Tibial artery (tissue), 4 donors: Measurements from ENCODE around the gene MED22.

ENCODE experiments used
- DNase-seq, 2 donors: peaks; one replicate each; pipeline ENCODE4 v3.0.0-alpha.2; 2019
- H3K27ac ChIP-seq, 2 donors: fragments of 200-600 bp; sonication (generic) in 1 of 2; 1 replicate in 1 of 2; 2 replicates in 1 of 2; pipeline ENCODE4 v1.5.1; 2018 to 2019; ENCODE audit warnings: mild to moderate bottlenecking in 1 of 2
- H3K27me3 ChIP-seq, 2 donors: fragments of 200-600 bp; sonication (generic) in 1 of 2; one replicate each; pipeline versions ENCODE4 v1.5.1 to v1.6.0; 2016 to 2019
- H3K36me3 ChIP-seq, 3 donors: fragments of 200-600 bp; sonication (generic) in 2 of 3; one replicate each; pipeline ENCODE4 v1.5.1; 2016 to 2019; ENCODE audit warnings: mild to moderate bottlenecking in 2 of 3
- H3K4me1 ChIP-seq, 4 donors: fragments of 200-600 bp; sonication (generic) in 2 of 4; 1 replicate in 3 of 4; 2 replicates in 1 of 4; pipeline ENCODE4 v1.5.1; 2016 to 2019
- H3K4me3 ChIP-seq, 2 donors: fragments of 200-600 bp; sonication (generic) in 1 of 2; 1 replicate in 1 of 2; 2 replicates in 1 of 2; pipeline ENCODE4 v1.5.1; 2018 to 2019; ENCODE audit warnings: mild to moderate bottlenecking in 2 of 2
- H3K9me3 ChIP-seq, 3 donors: fragments of 200-600 bp; sonication (generic) in 1 of 3; one replicate each; pipeline ENCODE4 v1.5.1; 2016 to 2019
- intact Hi-C: fragments of 100-400 bp; cut with DNase I; formaldehyde crosslinking; loops from one replicate; pipeline ENCODE4 v1.15.0; 2023; ENCODE audit warnings: low total_unique reads
- TF ChIP-seq, protein P1 (sequence below), 2 experiments: fragments of 200-600 bp in 1 of 2; fragments of 450-650 bp in 1 of 2; IDR thresholded peaks; one replicate each; pipeline ENCODE4 v1.5.1; 2017 to 2019; ENCODE audit warnings: antibody characterized with exemption in 2 of 2, mild to moderate bottlenecking in 1 of 2, moderate library complexity in 1 of 2

The MED22 gene

DNA sequence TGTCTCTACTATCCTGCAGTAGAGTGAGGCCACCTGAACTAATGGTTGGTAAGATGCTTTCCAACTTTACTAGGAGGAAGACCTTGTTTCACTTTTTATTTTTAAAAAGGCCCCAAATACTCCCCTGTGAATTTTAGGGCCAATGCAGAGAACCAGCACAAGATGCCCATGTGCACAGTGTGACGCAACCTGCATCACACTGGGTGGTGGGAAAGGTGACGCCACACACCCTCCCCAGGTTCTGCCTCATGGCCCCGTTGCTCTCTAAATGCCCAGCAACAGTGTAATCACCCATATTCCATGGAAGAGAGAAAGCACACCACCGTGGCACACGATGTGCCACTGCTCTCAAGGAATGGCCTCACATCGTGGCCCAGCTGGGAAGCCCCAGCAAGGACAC is 21.5 kb upstream of the MED22 start:
- Histone ChIP-seq H3K4me3 (no peak overlapping the region), H3K36me3 (peaks cover 24 to 49% (median 45%) of the 10 kb centered on the region in 3 donors), H3K27me3 (no peaks in the 10 kb centered on the region), H3K9me3 (no peaks in the 10 kb centered on the region), H3K27ac (no peak overlapping the region), H3K4me1 (peaks cover 0 to 72% (median 59%) of the 10 kb centered on the region in 4 donors)
- DNase-seq = no peak
- TF ChIP-seq, protein P1, sequence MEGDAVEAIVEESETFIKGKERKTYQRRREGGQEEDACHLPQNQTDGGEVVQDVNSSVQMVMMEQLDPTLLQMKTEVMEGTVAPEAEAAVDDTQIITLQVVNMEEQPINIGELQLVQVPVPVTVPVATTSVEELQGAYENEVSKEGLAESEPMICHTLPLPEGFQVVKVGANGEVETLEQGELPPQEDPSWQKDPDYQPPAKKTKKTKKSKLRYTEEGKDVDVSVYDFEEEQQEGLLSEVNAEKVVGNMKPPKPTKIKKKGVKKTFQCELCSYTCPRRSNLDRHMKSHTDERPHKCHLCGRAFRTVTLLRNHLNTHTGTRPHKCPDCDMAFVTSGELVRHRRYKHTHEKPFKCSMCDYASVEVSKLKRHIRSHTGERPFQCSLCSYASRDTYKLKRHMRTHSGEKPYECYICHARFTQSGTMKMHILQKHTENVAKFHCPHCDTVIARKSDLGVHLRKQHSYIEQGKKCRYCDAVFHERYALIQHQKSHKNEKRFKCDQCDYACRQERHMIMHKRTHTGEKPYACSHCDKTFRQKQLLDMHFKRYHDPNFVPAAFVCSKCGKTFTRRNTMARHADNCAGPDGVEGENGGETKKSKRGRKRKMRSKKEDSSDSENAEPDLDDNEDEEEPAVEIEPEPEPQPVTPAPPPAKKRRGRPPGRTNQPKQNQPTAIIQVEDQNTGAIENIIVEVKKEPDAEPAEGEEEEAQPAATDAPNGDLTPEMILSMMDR (IDR thresholded peaks at IDR 0.05) = no peak
- intact Hi-C loops = no loop called here

DNA sequence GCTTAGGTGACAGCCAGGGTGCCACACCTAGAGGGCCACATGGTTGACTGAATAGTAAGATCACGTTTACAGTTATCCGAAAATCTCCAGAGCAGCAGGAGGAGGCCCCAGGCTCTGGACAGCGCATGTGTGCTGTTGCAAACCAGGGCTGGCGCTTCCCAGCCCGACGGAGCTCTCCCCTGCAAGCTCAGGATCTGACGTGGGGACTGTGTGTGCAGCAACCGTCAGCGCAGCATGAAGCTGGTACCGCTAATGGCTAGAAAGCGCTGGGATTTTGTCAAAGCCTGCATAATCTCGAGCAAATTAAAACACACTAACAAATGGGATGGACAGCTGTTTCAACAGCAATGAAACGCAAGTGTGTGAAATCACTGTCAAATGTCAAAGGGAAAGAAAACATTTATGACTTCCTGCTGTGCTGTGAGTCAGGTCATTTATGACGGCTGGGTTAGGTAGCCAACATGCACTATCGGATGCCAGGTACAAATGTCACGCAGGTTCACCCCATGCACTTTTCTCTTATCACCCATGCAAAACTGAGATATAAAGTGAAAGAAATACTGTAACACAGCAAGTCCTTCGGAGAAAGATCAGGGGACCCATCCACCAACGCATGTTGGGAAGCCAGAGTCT is 20.4 kb upstream of the MED22 start:
- Histone ChIP-seq H3K4me3 (no peak overlapping the region), H3K27me3 (no peaks in the 10 kb centered on the region), H3K9me3 (no peaks in the 10 kb centered on the region), H3K36me3 (peaks cover 34 to 59% (median 53%) of the 10 kb centered on the region in 3 donors), H3K27ac (no peak overlapping the region), H3K4me1 (peaks cover 0 to 62% (median 51%) of the 10 kb centered on the region in 4 donors)
- intact Hi-C loops = no loop called here
- DNase-seq = no peak
- TF ChIP-seq, protein P1 (IDR thresholded peaks at IDR 0.05) = no peak

DNA sequence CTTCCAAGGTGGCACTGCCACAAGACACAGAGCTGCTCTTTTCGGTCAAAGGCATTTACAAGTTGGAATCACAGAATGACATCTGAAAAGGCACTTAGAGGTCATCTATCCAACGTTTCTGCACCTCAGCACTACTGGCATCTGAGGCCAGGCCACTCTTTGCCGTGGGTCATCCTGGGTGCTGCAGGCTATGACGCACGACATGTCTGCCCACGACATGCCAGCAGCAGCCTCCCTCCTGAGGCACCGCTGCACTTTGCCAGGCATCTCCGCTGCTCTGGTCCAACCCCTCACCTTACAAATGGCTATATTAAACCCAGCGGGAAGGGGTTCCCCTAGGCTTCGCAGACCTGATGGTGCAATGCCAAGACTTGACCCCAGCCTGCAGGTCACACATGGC is 19.8 kb upstream of the MED22 start:
- TF ChIP-seq, protein P1 (IDR thresholded peaks at IDR 0.05) = no peak
- Histone ChIP-seq H3K27me3 (no peaks in the 10 kb centered on the region), H3K4me3 (no peak overlapping the region), H3K9me3 (no peaks in the 10 kb centered on the region), H3K4me1 (peaks cover 0 to 56% (median 48%) of the 10 kb centered on the region in 4 donors), H3K36me3 (peaks cover 37 to 59% (median 55%) of the 10 kb centered on the region in 3 donors), H3K27ac (no peak overlapping the region)
- intact Hi-C loops = no loop called here
- DNase-seq = no peak

DNA sequence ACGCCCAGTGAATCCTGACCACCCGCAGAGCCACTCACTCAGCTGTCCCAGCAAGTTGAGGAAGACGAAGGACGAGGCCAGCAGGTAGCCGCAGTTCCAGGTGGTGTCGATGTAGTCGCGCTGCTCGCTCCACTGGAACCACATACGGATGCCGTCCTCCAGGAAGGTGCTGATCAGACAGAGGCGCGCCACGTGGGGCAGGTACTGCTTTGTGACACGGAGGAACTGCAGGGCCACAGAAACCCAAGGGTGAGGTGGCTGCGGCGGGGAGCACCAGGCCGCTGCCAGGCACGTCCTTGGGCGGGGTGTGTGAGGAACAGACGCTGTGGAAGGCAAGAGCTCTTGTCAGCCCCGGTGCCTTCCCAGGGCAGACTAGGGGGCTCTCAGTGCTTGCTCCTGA is 19.3 kb upstream of the MED22 start:
- Histone ChIP-seq H3K4me1 (peaks cover 0 to 51% (median 45%) of the 10 kb centered on the region in 4 donors), H3K4me3 (no peak overlapping the region), H3K27me3 (no peaks in the 10 kb centered on the region), H3K27ac (no peak overlapping the region), H3K36me3 (peaks cover 41 to 61% (median 56%) of the 10 kb centered on the region in 3 donors), H3K9me3 (no peaks in the 10 kb centered on the region)
- DNase-seq = no peak
- intact Hi-C loops = no loop called here
- TF ChIP-seq, protein P1 (IDR thresholded peaks at IDR 0.05) = no peak

DNA sequence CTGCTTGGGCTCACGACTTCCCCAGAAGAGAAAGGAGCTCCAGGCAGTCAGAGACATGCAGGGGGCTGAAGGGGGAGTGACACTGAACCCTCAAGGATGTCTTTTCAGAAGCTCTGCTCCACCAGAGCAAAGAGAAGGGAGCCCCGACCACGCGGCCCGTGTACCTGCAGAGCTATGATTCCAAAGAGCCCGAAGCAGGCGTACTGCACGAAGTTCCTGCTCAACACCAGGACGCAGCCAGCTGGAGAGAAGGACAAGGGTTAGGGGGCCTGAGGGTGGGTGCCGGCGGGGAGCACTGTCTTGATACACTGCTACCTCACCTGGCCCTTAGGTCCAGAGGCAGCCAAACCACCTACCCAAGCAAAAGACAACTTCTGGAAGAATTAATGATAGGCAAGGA is 18.5 kb upstream of the MED22 start:
- Histone ChIP-seq H3K36me3 (peaks cover 45 to 65% (median 58%) of the 10 kb centered on the region in 3 donors), H3K9me3 (no peaks in the 10 kb centered on the region), H3K4me1 (peaks cover 0 to 43% (median 37%) of the 10 kb centered on the region in 4 donors), H3K27ac (no peak overlapping the region), H3K27me3 (no peaks in the 10 kb centered on the region), H3K4me3 (no peak overlapping the region)
- TF ChIP-seq, protein P1 (IDR thresholded peaks at IDR 0.05) = no peak
- intact Hi-C loops = no loop called here
- DNase-seq = no peak
